CD4-positive, CD25-positive, alpha-beta regulatory T cell (primary cell): Measurements from ENCODE around the gene DOP1B. TPM values are rescaled to one million over a fixed set of nuclear protein-coding genes. Genes with fewer than 3 reads are reported as not detected.

ENCODE experiments used
- ATAC-seq, 2 donors: fragments of 150-1000 bp; cut with Tn5 transposase; one replicate each; pipeline ENCODE4 v1.10.0; 2021; ENCODE audit warnings: low read depth in 2 of 2, moderate number of reproducible peaks in 2 of 2, moderate library complexity in 1 of 2
- DNase-seq, 3 donors: peaks; one replicate each; pipeline versions ENCODE4 v3.0.0 to v3.0.0-alpha.2; 2012 to 2022; ENCODE audit warnings: mixed read lengths in 1 of 3
- H3K27ac ChIP-seq: one replicate; pipeline ENCODE4 v1.7.0; 2013; ENCODE audit warnings: mild to moderate bottlenecking, low read length; ENCODE audit not compliant: insufficient read depth, poor library complexity, severe bottlenecking
- H3K27me3 ChIP-seq: one replicate; pipeline ENCODE4 v1.7.0; 2013; ENCODE audit warnings: low read length; ENCODE audit not compliant: control insufficient read depth, insufficient read depth
- H3K36me3 ChIP-seq: one replicate; pipeline ENCODE4 v1.7.0; 2013; ENCODE audit warnings: mild to moderate bottlenecking, low read length, moderate library complexity; ENCODE audit not compliant: control insufficient read depth, insufficient read depth
- H3K4me1 ChIP-seq: 2 replicates; pipeline ENCODE4 v1.7.0; 2013; ENCODE audit warnings: mild to moderate bottlenecking, low read length; ENCODE audit not compliant: insufficient read depth, control insufficient read depth, poor library complexity, severe bottlenecking
- H3K4me3 ChIP-seq: one replicate; pipeline ENCODE4 v1.7.0; 2013; ENCODE audit warnings: low read depth, mild to moderate bottlenecking, low read length, moderate library complexity
- H3K9me3 ChIP-seq, 2 experiments: 1 replicate in 1 of 2; 2 replicates in 1 of 2; pipeline ENCODE4 v1.7.0; 2013; ENCODE audit warnings: low read length in 2 of 2, mild to moderate bottlenecking in 1 of 2, moderate library complexity in 1 of 2; ENCODE audit not compliant: control insufficient read depth in 2 of 2
- H3K27ac Mint-ChIP-seq, 3 donors: one replicate each; pipeline ENCODE4 v1.8.0; 2020 to 2022; ENCODE audit warnings: mild to moderate bottlenecking in 3 of 3, mixed read lengths in 3 of 3, moderate library complexity in 2 of 3
- H3K27me3 Mint-ChIP-seq: one replicate; pipeline ENCODE4 v1.8.0; 2022; ENCODE audit warnings: mild to moderate bottlenecking, mixed read lengths
- H3K36me3 Mint-ChIP-seq: one replicate; pipeline ENCODE4 v1.8.0; 2020; ENCODE audit warnings: mixed read lengths
- H3K4me1 Mint-ChIP-seq, 4 donors: one replicate each; pipeline ENCODE4 v1.8.0; 2020 to 2022; ENCODE audit warnings: mixed read lengths in 4 of 4, mild to moderate bottlenecking in 1 of 4
- H3K4me3 Mint-ChIP-seq, 4 donors: one replicate each; pipeline ENCODE4 v1.8.0; 2020 to 2022; ENCODE audit warnings: mild to moderate bottlenecking in 4 of 4, mixed read lengths in 4 of 4, moderate library complexity in 3 of 4
- H3K9me3 Mint-ChIP-seq, 7 donors: one replicate each; pipeline ENCODE4 v1.8.0; 2020 to 2022; ENCODE audit warnings: mixed read lengths in 7 of 7, mild to moderate bottlenecking in 3 of 7, moderate library complexity in 2 of 7
- polyA plus RNA-seq, 4 donors: library from polyadenylated mRNA; unstranded; fragments of 300-500 nt; fragmentation: Illumina TruSeq; gene quantifications; one replicate each; pipeline ENCODE4 v1.2.3, GENCODE V29; 2021
- total RNA-seq: library from RNA; stranded (reverse); gene quantifications from one replicate; pipeline ENCODE4 v1.2.3, GENCODE V29; 2022

DOP1B gene
- total and polyA plus RNA-seq, 5 donors from 2014 or later: 3.5 to 34.6 (median 7.5) TPM

GRCh38 chr21:36156339-36156814 lies 247 bp upstream of the DOP1B start:
- peaks cover 14 to 44% (median 30%) of the 10 kb centered on the region in 4 donors for H3K4me1 Mint-ChIP-seq
- ATAC-seq (peak; percentile 86 to 89), DNase-seq (peak; percentile 98 to 100 (median 100))
- Histone ChIP-seq H3K36me3 (peaks cover 2% of the 10 kb centered on the region), H3K4me1 (peaks cover 25% of the 10 kb centered on the region), H3K27ac (peak overlapping the region; percentile 74), H3K9me3 (no peaks in the 10 kb centered on the region), H3K4me3 (no peak overlapping the region), H3K27me3 (no peaks in the 10 kb centered on the region)
- H3K4me3 Mint-ChIP-seq: peak overlapping the region; percentile 84 to 99 (median 89)
- H3K9me3 Mint-ChIP-seq: no peaks in the 10 kb centered on the region
- peaks cover 12% of the 10 kb centered on the region for H3K36me3 Mint-ChIP-seq
- peak overlapping the region in 2 of 3 donors; percentile 23 to 73 for H3K27ac Mint-ChIP-seq
- peaks cover 6% of the 10 kb centered on the region for H3K27me3 Mint-ChIP-seq

DNA sequence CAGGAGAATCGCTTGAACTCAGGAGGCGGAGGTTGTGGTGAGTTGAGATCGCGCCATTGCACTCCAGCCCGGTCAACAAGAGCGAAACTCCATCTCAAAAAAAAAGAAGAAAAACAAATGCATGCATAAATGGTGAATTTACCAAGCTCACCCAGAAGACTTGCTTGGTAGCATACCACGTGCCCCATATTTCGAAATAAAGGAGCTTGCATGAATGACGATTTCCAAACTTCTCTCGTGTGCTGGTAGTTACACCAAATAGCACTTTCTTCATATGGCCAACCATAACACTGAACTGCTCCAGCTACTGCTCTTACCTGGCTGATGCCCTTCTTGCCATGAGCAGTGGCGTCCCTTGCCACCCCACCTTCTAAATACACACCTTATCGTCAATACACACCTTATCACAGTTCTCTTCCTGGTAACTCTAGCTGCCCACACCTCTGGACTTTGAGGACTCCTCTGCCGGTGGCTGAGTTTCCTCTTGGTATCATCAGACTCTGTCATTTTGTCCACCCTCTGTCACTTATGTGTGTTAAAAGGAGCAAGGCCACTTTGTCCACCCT lies 2.8 kb downstream of the DOP1B start:
- H3K4me3 ChIP-seq: no peak overlapping the region
- Mint-ChIP-seq H3K4me3 (peak overlapping the region; percentile 41 to 94 (median 68)), H3K27me3 (peaks cover 6% of the 10 kb centered on the region), H3K36me3 (peaks cover 8% of the 10 kb centered on the region), H3K27ac (no peak overlapping the region), H3K4me1 (peaks cover 19 to 49% (median 33%) of the 10 kb centered on the region in 4 donors), H3K9me3 (no peaks in the 10 kb centered on the region)
- peaks cover 22% of the 10 kb centered on the region for H3K4me1 ChIP-seq
- H3K27ac ChIP-seq: no peak overlapping the region
- H3K27me3 ChIP-seq: no peaks in the 10 kb centered on the region
- DNase-seq: no peak
- peaks cover 2% of the 10 kb centered on the region for H3K36me3 ChIP-seq
- ATAC-seq: no peak
- no peaks in the 10 kb centered on the region for H3K9me3 ChIP-seq

DNA sequence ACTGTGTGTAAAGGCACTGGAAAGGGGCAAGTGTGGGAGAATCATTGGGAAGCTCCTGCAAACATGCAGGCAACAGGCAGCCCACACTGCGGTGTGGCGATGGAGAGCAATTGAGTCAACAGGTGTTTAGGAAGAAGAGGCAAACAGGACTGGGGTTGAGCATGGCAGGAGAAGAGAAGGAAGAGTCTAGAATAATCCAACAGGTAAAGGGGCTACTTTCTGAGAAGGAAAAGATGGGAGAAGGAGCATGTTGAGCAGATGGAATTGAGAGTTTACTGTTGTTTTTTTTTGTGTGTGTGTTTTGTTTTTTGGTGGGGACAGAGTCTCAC lies 4.2 kb downstream of the DOP1B start:
- Histone ChIP-seq H3K27me3 (no peaks in the 10 kb centered on the region), H3K36me3 (peaks cover 6% of the 10 kb centered on the region), H3K9me3 (no peaks in the 10 kb centered on the region), H3K4me1 (peaks cover 14% of the 10 kb centered on the region), H3K27ac (no peak overlapping the region), H3K4me3 (no peak overlapping the region)
- Mint-ChIP-seq H3K4me1 (peaks cover 14 to 44% (median 30%) of the 10 kb centered on the region in 4 donors), H3K4me3 (no peak overlapping the region), H3K27ac (peak overlapping the region in 1 of 3 donors; percentile 44), H3K9me3 (no peaks in the 10 kb centered on the region), H3K36me3 (peaks cover 10% of the 10 kb centered on the region), H3K27me3 (no peaks in the 10 kb centered on the region)
- no peak for DNase-seq
- no peak for ATAC-seq

- Histone ChIP-seq H3K4me1 (peaks cover 6% of the 10 kb centered on the region), H3K27ac (no peak overlapping the region), H3K27me3 (no peaks in the 10 kb centered on the region), H3K9me3 (no peaks in the 10 kb centered on the region), H3K36me3 (peaks cover 17% of the 10 kb centered on the region), H3K4me3 (no peak overlapping the region)
- H3K27me3 Mint-ChIP-seq: no peaks in the 10 kb centered on the region
- H3K27ac Mint-ChIP-seq: peak overlapping the region in 1 of 3 donors; percentile 54
- peaks cover 16% of the 10 kb centered on the region for H3K36me3 Mint-ChIP-seq
- H3K4me3 Mint-ChIP-seq: peak overlapping the region in 1 of 4 donors; percentile 37
- ATAC-seq (no peak), DNase-seq (no peak)
- no peaks in the 10 kb centered on the region for H3K9me3 Mint-ChIP-seq
- peaks cover 14 to 38% (median 27%) of the 10 kb centered on the region in 4 donors for H3K4me1 Mint-ChIP-seq
Observed at GRCh38 chr21:36162631-36163030, 6.0 kb downstream of the DOP1B start.

- Mint-ChIP-seq H3K4me1 (peaks cover 9 to 31% (median 20%) of the 10 kb centered on the region in 4 donors), H3K36me3 (peaks cover 21% of the 10 kb centered on the region), H3K27ac (no peak overlapping the region), H3K9me3 (no peaks in the 10 kb centered on the region), H3K4me3 (peak overlapping the region in 1 of 4 donors; percentile 23), H3K27me3 (no peaks in the 10 kb centered on the region)
- no peak for DNase-seq
- H3K4me3 ChIP-seq: no peak overlapping the region
- no peaks in the 10 kb centered on the region for H3K4me1 ChIP-seq
- H3K9me3 ChIP-seq: no peaks in the 10 kb centered on the region
- no peaks in the 10 kb centered on the region for H3K27me3 ChIP-seq
- H3K36me3 ChIP-seq: peaks cover 21% of the 10 kb centered on the region
- H3K27ac ChIP-seq: no peak overlapping the region
- no peak for ATAC-seq
Observed at GRCh38 chr21:36163750-36164741, 7.4 kb downstream of the DOP1B start.

DNA sequence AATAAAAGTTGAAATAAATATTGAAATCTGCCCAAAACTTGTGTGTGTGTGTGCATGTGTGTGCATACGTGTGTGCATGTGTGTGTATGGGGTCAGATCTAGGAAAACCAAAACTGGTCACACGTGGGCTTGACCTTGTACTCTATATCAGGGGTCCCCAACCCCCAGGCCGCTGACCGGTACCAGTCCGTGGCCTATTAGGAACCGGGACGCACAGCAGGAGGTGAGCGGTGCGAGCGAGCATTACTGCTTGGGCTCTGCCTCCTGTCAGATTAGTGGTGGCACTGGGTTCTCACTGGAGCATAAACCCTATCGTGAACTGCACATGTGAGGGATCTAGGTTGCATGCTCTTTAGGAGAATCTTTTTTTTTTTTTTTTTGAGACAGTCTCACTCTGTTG lies 8.7 kb downstream of the DOP1B start:
- Histone ChIP-seq H3K9me3 (no peaks in the 10 kb centered on the region), H3K36me3 (peaks cover 29% of the 10 kb centered on the region), H3K27me3 (no peaks in the 10 kb centered on the region), H3K27ac (no peak overlapping the region), H3K4me3 (no peak overlapping the region), H3K4me1 (no peaks in the 10 kb centered on the region)
- Mint-ChIP-seq H3K4me1 (peaks cover 9 to 25% (median 15%) of the 10 kb centered on the region in 4 donors), H3K9me3 (no peaks in the 10 kb centered on the region), H3K27me3 (no peaks in the 10 kb centered on the region), H3K4me3 (no peak overlapping the region), H3K36me3 (peaks cover 25% of the 10 kb centered on the region), H3K27ac (no peak overlapping the region)
- DNase-seq: no peak
- no peak for ATAC-seq

- DNase-seq (no peak), ATAC-seq (no peak)
- Mint-ChIP-seq H3K27ac (no peak overlapping the region), H3K4me3 (no peak overlapping the region), H3K36me3 (peaks cover 30% of the 10 kb centered on the region), H3K4me1 (peaks cover 5 to 19% (median 13%) of the 10 kb centered on the region in 4 donors), H3K27me3 (no peaks in the 10 kb centered on the region), H3K9me3 (no peaks in the 10 kb centered on the region)
- H3K9me3 ChIP-seq: no peaks in the 10 kb centered on the region
- H3K27me3 ChIP-seq: no peaks in the 10 kb centered on the region
- H3K4me1 ChIP-seq: no peaks in the 10 kb centered on the region
- no peak overlapping the region for H3K4me3 ChIP-seq
- peaks cover 29% of the 10 kb centered on the region for H3K36me3 ChIP-seq
- H3K27ac ChIP-seq: no peak overlapping the region
Observed at GRCh38 chr21:36166705-36167104, 10.1 kb downstream of the DOP1B start.
